Epithelial cell of alveolus of lung (primary cell): ENCODE data around the gene ZNF33A. TPM values are rescaled to one million over a fixed set of nuclear protein-coding genes. Genes with fewer than 3 reads are reported as not detected.

Source experiments
- total RNA-seq: library from RNA; depleted of rRNA; stranded (reverse); fragments of >200 nt; gene quantifications from 2 replicates; pipeline ENCODE4 v1.2.1, GENCODE V29; 2015

The ZNF33A gene
- 5.2 and 27.0 TPM in 2 replicates for total RNA-seq

GRCh38 chr10:38010119-38010903 is at the start of gene ZNF33A:
TSS of gene ZNF33A (plus strand) at chr10:38010675. CDS start at chr10:38012342, 1,667 bp downstream.

GRCh38 chr10:37976091-37976879 is 34.2 kb upstream of the ZNF33A start, which contains the start of gene ZNF25:
TSS of gene ZNF25 (minus strand) at chr10:37976647. CDS start at chr10:37971722, 4,925 bp downstream.

GRCh38 chr10:38094158-38094926 is 83.9 kb downstream of the ZNF33A start, which contains the start of gene ZNF37A:
TSS of gene ZNF37A (plus strand) at chr10:38094337. CDS start at chr10:38096618, 2,281 bp downstream.

Other genes starting within 250 kb of the ZNF33A start
- gene ZNF248, start 153.1 kb upstream of the ZNF33A start, total RNA-seq = 3.0 and 7.3 TPM in 2 replicates
- gene ZNF25, start 34.0 kb upstream of the ZNF33A start, total RNA-seq = 8.4 and 9.3 TPM in 2 replicates
- 4.9 and 15.8 TPM in 2 replicates for gene ZNF37A, start 83.7 kb downstream of the ZNF33A start, total RNA-seq